GM18498 (cell line): ENCODE data around the gene CNPY3.

Experiments used
- ATAC-seq: cut with Tn5 transposase; IDR thresholded peaks from one replicate; pipeline ENCODE4 v1.9.1; 2021; ENCODE audit warnings: mild to moderate bottlenecking, moderate library complexity; ENCODE audit not compliant: unreplicated experiment

CNPY3 gene

GRCh38 chr6:42978839-42979522, 49.7 kb downstream of the CNPY3 start, which contains the start of gene PEX6:
Gene PEX6, minus strand, starts transcription at chr6:42979181. Its CDS starts 31 bp downstream, at chr6:42979150.
- ATAC-seq = peak; percentile 88

DNA sequence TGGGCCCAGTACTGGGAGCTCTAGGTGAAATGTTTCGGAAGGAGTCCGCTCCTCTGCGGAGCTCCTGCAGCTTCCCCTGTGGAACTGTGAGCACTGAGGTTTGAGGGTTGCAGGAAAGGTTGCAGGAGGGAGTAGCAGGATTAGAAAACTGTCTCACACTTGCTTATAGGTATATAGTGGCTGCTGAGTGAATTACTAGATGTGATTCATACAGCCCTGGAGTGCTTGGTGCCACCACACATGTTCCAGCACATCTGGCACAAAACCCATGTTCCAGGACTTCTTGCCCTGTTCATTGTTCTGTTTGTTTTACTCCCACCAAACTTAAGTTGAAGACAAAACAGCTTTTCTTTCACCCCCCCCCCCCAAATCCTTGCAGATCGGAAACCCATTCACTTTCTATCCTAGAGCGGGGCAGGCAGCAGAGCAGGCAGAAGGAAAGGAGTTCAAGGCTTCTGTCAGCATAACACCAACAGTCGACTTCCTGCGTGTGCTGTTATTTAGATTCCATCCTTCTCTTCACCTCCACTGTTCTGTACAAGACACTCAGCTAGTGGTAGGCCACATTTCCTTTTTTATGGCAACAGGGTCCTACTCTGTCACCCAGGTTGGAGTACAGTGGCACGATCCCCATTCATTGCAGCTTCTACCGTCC, 50.4 kb downstream of the CNPY3 start:
- ATAC-seq = no peak

DNA sequence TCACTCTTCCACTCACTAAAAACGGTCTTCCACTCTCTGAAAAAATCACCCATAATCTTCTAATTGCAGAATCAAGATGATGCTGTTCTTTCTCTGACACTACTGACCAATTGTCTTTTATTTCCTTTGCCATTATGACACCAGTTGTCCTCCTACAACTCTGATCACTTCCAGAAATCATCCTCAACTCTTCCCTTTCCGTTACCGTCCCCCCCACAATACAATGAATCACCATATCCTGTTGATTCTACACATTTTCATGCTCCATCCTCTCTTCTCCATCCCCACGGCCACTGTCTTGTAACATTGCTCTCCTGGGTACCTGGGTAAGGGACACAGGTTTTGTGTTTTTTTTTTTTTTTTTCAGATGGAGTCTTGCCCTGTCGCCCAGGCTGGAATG, 52.6 kb downstream of the CNPY3 start:
- no peak for ATAC-seq

GRCh38 chr6:42984001-42984923, 55.0 kb downstream of the CNPY3 start, which contains the start of gene PPP2R5D:
Gene PPP2R5D, plus strand, starts transcription at chr6:42984570. Its CDS starts 108 bp downstream, at chr6:42984678.
- ATAC-seq = peak; percentile 96

- no peak for ATAC-seq
These were observed 55.7 kb downstream of the CNPY3 start for GRCh38 chr6:42984924-42985475.

- ATAC-seq = no peak
These were observed 58.5 kb downstream of the CNPY3 start for GRCh38 chr6:42987533-42988451.

DNA sequence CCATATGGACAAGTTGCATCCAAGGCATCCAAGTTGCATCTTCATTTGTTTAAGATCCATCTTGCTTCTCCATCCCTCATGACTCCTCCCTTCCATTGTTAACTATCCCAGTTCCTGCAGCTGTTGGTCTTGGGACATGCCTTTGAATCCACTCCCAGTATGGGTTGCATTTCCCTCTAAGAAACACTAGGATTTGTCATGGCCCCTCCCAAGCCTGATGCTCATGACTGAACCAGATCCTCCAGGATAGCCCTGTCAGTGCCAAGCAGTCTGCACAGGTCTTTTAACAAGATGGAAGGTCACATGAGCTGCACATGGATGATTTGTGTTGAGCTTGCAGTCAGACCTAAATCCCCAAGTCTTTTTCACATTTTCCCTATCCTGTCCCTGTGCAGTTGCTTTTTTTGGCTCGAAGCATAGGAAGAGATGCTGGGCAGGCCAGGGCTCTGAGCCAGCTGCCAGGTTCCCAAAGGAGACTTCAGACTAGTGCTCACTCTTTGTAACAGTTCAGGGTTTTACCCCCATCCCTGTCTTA, 59.3 kb downstream of the CNPY3 start:
- ATAC-seq = no peak
